ENCODE data around the gene NAA40. TPM values are rescaled to one million over a fixed set of nuclear protein-coding genes. Genes with fewer than 3 reads are reported as not detected.

NAA40 gene
- total RNA-seq, result 29.9 and 30.3 TPM in 2 replicates

DNA sequence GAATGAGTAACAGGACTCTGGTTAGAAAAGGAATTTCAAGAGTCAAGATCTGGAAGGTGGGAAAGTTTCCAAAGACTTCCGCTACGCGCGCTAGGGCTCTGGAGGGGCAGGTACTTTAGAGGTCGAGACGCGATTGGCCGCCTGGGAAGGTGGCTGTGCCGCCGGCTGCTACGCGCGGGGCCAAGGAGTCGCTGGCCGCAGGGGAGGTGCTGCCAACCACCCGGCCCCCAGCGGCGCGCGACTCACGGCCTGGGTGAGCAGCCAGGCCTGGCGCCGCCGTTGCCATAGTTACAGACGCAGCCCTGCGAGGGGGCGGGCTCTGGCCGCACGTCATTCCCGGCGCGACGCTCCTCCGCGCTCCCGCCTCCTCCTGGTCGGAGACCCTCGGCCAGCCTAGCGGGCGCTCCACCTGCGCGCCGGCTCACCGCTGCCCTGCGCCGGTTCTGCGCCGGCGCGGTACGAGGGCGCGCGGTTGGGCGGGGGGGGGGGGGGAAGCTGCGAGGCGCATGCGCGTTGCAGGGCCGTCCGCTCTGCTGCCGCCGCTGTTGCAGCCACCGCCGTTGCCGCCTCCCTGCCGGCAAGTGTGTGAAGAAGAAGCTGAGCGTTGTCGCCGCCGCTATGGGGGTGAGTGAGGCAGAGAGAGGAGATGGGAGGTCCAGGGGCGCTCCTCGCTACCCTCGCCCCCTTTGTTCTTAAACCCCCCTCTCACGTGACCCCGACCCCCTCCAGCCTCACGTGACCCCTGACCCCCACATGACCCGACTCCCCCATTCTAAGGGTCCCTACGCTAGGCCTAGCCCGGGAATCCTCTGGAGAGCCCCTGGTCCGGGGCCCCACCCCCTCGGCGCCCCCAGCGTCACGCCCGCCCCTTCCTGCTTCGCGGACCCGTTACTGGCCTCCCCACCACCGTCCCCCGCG is at the start of gene NAA40:
TSS of gene NAA40 (plus strand) at position 524 of the 918 bp plus-strand sequence. CDS start at position 619, 95 bp downstream.
- peaks cover 14% of the 10 kb centered on the region for H3K4me1 Mint-ChIP-seq (ENCODE audit: low read depth)
- peak; percentile 91 for DNase-seq (ENCODE audit: low spot score)
- H3K27me3 Mint-ChIP-seq (ENCODE audit: low read depth), result no peaks in the 10 kb centered on the region
- H3K9me3 Mint-ChIP-seq, result no peaks in the 10 kb centered on the region
- peaks cover 5% of the 10 kb centered on the region for H3K36me3 Mint-ChIP-seq (ENCODE audit: low read depth)
- H3K27ac Mint-ChIP-seq, result peak within 1 kb of the TSS; percentile 72
- peak within 1 kb of the TSS; percentile 91 for H3K4me3 Mint-ChIP-seq (ENCODE audit: low read depth)
- intact Hi-C loops (cut with micrococcal nuclease), result loop anchor here (1.0 to 2.0 kb wide), 2 partner anchors 36 to 100 kb away; partner anchors contain the start of gene COX8A

DNA sequence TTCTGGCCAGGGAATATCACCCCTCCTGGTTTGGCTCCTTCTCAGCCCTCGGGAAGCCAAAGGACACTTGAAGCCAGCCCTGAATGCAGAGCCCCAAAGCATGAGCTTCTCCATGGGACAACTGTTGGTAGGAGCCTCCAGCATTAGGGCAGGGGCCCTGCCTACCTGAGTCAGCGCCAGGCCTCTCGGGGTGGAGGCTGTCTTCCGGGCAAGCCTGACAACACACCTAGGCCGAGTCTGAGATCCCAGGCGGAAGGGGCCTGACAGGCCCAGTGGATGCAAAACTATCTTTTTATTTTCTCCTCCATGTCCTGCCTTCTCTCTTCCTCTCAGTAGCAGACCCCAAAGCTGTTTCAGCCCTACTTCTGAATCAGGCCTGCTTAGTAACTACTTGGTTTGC is 49.5 kb upstream of the NAA40 start:
- peak overlapping the region; percentile 91 for H3K4me3 Mint-ChIP-seq (ENCODE audit: low read depth)
- peak overlapping the region; percentile 46 for H3K27ac Mint-ChIP-seq
- intact Hi-C loops (cut with micrococcal nuclease), result no loop called here
- H3K27me3 Mint-ChIP-seq (ENCODE audit: low read depth), result no peaks in the 10 kb centered on the region
- no peaks in the 10 kb centered on the region for H3K9me3 Mint-ChIP-seq
- H3K4me1 Mint-ChIP-seq (ENCODE audit: low read depth), result peaks cover 62% of the 10 kb centered on the region
- peaks cover 31% of the 10 kb centered on the region for H3K36me3 Mint-ChIP-seq (ENCODE audit: low read depth)
- DNase-seq (ENCODE audit: low spot score), result no peak

DNA sequence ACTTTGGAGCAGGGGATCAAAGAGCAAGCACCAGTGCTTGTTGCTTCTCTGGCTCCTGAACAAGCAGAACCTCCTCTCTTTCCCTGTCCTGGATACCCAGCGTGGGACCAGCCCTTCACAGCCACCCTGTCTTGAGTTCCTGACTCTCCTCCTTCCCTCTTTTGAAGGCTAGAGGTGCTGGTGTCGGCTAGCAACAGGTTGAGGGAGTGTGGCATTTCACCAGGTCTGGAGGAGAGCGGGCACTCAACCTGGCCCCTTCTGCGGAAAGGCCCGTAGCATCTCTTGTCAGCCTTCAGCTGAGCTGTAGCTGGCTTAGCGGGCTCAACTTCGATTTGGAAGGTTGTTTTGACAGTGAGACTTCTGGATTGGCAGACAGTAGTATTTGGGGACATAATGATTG is 48.4 kb upstream of the NAA40 start:
- DNase-seq (ENCODE audit: low spot score), result no peak
- Mint-ChIP-seq H3K4me3 (ENCODE audit: low read depth) (peak overlapping the region; percentile 6), H3K9me3 (no peaks in the 10 kb centered on the region), H3K27me3 (ENCODE audit: low read depth) (no peaks in the 10 kb centered on the region), H3K36me3 (ENCODE audit: low read depth) (peaks cover 37% of the 10 kb centered on the region), H3K4me1 (ENCODE audit: low read depth) (peaks cover 60% of the 10 kb centered on the region), H3K27ac (no peak overlapping the region)
- intact Hi-C loops (cut with micrococcal nuclease), result loop anchor here (5.0 kb wide), 1 partner anchor 38 kb away; no protein-coding TSS in a partner anchor

GRCh38 chr11:63892228-63892627 is 46.6 kb upstream of the NAA40 start:
- intact Hi-C loops (cut with micrococcal nuclease), result loop anchor here (5.0 kb wide), 1 partner anchor 40 kb away; no protein-coding TSS in a partner anchor
- H3K9me3 Mint-ChIP-seq, result no peaks in the 10 kb centered on the region
- peaks cover 57% of the 10 kb centered on the region for H3K4me1 Mint-ChIP-seq (ENCODE audit: low read depth)
- H3K4me3 Mint-ChIP-seq (ENCODE audit: low read depth), result no peak overlapping the region
- no peak for DNase-seq (ENCODE audit: low spot score)
- H3K36me3 Mint-ChIP-seq (ENCODE audit: low read depth), result peaks cover 49% of the 10 kb centered on the region
- H3K27me3 Mint-ChIP-seq (ENCODE audit: low read depth), result no peaks in the 10 kb centered on the region
- no peak overlapping the region for H3K27ac Mint-ChIP-seq

DNA sequence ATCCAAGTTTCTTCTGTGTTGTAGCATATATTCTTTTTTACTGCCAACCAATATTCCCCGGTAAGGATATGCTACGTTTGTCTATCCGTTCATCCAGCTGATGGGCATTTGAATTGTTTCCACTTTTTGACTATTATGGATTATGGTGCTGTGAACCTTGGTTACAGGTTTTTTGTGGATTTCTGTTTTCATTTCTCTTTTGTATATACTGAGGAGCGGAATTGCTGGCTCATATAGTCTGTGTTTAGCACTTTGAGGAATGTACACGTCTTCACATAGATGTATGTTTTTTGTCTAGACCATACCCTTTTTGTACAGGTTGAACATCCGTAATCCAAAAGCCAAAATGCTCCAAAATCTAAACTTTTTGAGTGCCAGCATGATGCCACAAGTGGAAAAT is 45.4 kb upstream of the NAA40 start:
- no peaks in the 10 kb centered on the region for H3K9me3 Mint-ChIP-seq
- intact Hi-C loops (cut with micrococcal nuclease), result loop anchor here (5.0 kb wide), 1 partner anchor 41 kb away; no protein-coding TSS in a partner anchor
- H3K27ac Mint-ChIP-seq, result no peak overlapping the region
- peaks cover 58% of the 10 kb centered on the region for H3K36me3 Mint-ChIP-seq (ENCODE audit: low read depth)
- H3K4me1 Mint-ChIP-seq (ENCODE audit: low read depth), result peaks cover 47% of the 10 kb centered on the region
- DNase-seq (ENCODE audit: low spot score), result no peak
- H3K27me3 Mint-ChIP-seq (ENCODE audit: low read depth), result no peaks in the 10 kb centered on the region
- no peak overlapping the region for H3K4me3 Mint-ChIP-seq (ENCODE audit: low read depth)

DNA sequence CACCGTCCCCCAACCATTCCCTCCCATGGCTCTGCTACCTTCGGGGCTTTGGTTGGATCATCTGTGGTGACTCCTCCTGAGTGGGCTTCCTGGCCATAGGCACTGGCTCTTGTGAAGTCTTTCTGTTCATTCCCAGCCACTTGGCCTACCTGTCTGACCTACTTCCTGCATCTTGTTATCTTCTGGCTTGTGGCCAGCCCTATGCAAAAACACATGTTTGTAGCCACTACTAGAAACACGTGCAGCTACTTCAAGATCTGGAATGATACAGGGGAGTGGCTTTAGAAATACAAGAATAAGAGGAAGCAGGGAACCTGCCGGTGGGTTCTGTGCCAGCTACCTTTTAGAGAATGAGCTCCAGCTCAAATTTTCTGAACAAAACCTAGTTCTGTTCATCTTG is 42.7 kb upstream of the NAA40 start:
- intact Hi-C loops (cut with micrococcal nuclease), result no loop called here
- Mint-ChIP-seq H3K4me1 (ENCODE audit: low read depth) (peaks cover 22% of the 10 kb centered on the region), H3K27me3 (ENCODE audit: low read depth) (no peaks in the 10 kb centered on the region), H3K9me3 (no peaks in the 10 kb centered on the region), H3K4me3 (ENCODE audit: low read depth) (no peak overlapping the region), H3K27ac (no peak overlapping the region), H3K36me3 (ENCODE audit: low read depth) (peaks cover 71% of the 10 kb centered on the region)
- DNase-seq (ENCODE audit: low spot score), result no peak

GRCh38 chr11:63897459-63898146 is 41.2 kb upstream of the NAA40 start:
- peaks cover 67% of the 10 kb centered on the region for H3K36me3 Mint-ChIP-seq (ENCODE audit: low read depth)
- intact Hi-C loops (cut with micrococcal nuclease), result no loop called here

GRCh38 chr11:63901660-63902059 is 37.1 kb upstream of the NAA40 start:
- Mint-ChIP-seq H3K27me3 (ENCODE audit: low read depth) (no peaks in the 10 kb centered on the region), H3K27ac (no peak overlapping the region), H3K4me3 (ENCODE audit: low read depth) (no peak overlapping the region), H3K36me3 (ENCODE audit: low read depth) (peaks cover 79% of the 10 kb centered on the region), H3K4me1 (ENCODE audit: low read depth) (peaks cover 2% of the 10 kb centered on the region), H3K9me3 (no peaks in the 10 kb centered on the region)
- intact Hi-C loops (cut with micrococcal nuclease), result loop anchor here (2.0 kb wide), 1 partner anchor 61 kb away; no protein-coding TSS in a partner anchor
- no peak for DNase-seq (ENCODE audit: low spot score)

More at GRCh38 chr11:63897459-63898146, 41.2 kb upstream of the NAA40 start:
- H3K4me1 Mint-ChIP-seq (ENCODE audit: low read depth), result peaks cover 7% of the 10 kb centered on the region
- no peaks in the 10 kb centered on the region for H3K9me3 Mint-ChIP-seq
- no peak overlapping the region for H3K4me3 Mint-ChIP-seq (ENCODE audit: low read depth)
- H3K27ac Mint-ChIP-seq, result no peak overlapping the region
- no peak for DNase-seq (ENCODE audit: low spot score)
- H3K27me3 Mint-ChIP-seq (ENCODE audit: low read depth), result no peaks in the 10 kb centered on the region

GRCh38 chr11:63903884-63904283 is 34.9 kb upstream of the NAA40 start:
- Mint-ChIP-seq H3K36me3 (ENCODE audit: low read depth) (peaks cover 68% of the 10 kb centered on the region), H3K27me3 (ENCODE audit: low read depth) (no peaks in the 10 kb centered on the region), H3K4me1 (ENCODE audit: low read depth) (peaks cover 2% of the 10 kb centered on the region), H3K27ac (no peak overlapping the region), H3K9me3 (no peaks in the 10 kb centered on the region), H3K4me3 (ENCODE audit: low read depth) (no peak overlapping the region)
- intact Hi-C loops (cut with micrococcal nuclease), result no loop called here
- DNase-seq (ENCODE audit: low spot score), result no peak

DNA sequence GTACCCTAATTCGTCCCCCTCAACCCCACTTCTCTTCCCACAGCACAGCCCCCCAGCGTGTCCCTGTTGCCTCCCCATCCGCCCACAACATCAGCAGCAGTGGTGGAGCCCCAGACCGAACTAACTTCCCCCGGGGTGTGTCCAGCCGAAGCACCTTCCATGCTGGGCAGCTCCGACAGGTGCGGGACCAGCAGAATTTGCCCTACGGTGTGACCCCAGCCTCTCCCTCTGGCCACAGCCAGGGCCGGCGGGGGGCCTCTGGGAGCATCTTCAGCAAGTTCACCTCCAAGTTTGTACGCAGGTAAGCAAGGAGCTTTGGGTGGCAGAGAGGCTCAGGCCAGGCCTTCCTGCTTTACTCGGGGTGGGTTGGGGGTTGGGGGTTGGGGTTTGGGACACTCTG is 34.1 kb upstream of the NAA40 start:
- no peak for DNase-seq (ENCODE audit: low spot score)
- Mint-ChIP-seq H3K4me3 (ENCODE audit: low read depth) (no peak overlapping the region), H3K9me3 (no peaks in the 10 kb centered on the region), H3K4me1 (ENCODE audit: low read depth) (peaks cover 2% of the 10 kb centered on the region), H3K27ac (no peak overlapping the region), H3K27me3 (ENCODE audit: low read depth) (no peaks in the 10 kb centered on the region), H3K36me3 (ENCODE audit: low read depth) (peaks cover 60% of the 10 kb centered on the region)
- intact Hi-C loops (cut with micrococcal nuclease), result no loop called here

- Mint-ChIP-seq H3K27ac (no peak overlapping the region), H3K9me3 (no peaks in the 10 kb centered on the region), H3K27me3 (ENCODE audit: low read depth) (no peaks in the 10 kb centered on the region), H3K4me3 (ENCODE audit: low read depth) (no peak overlapping the region), H3K4me1 (ENCODE audit: low read depth) (peaks cover 2% of the 10 kb centered on the region), H3K36me3 (ENCODE audit: low read depth) (peaks cover 60% of the 10 kb centered on the region)
- DNase-seq (ENCODE audit: low spot score), result no peak
- intact Hi-C loops (cut with micrococcal nuclease), result no loop called here
Measured at GRCh38 chr11:63905179-63905578, 33.6 kb upstream of the NAA40 start.

GRCh38 chr11:63906087-63906486 is 32.7 kb upstream of the NAA40 start:
- no peaks in the 10 kb centered on the region for H3K27me3 Mint-ChIP-seq (ENCODE audit: low read depth)
- no peak for DNase-seq (ENCODE audit: low spot score)

More at GRCh38 chr11:63906087-63906486, 32.7 kb upstream of the NAA40 start:
- no peak overlapping the region for H3K27ac Mint-ChIP-seq
- H3K4me3 Mint-ChIP-seq (ENCODE audit: low read depth), result no peak overlapping the region
- peaks cover 2% of the 10 kb centered on the region for H3K4me1 Mint-ChIP-seq (ENCODE audit: low read depth)
- H3K36me3 Mint-ChIP-seq (ENCODE audit: low read depth), result peaks cover 54% of the 10 kb centered on the region
- intact Hi-C loops (cut with micrococcal nuclease), result loop anchor here (1.0 kb wide), 1 partner anchor 69 kb away; no protein-coding TSS in a partner anchor
- H3K9me3 Mint-ChIP-seq, result no peaks in the 10 kb centered on the region
